ENCODE data around the gene CRYBG3. TPM values are rescaled to one million over a fixed set of nuclear protein-coding genes. Genes with fewer than 3 reads are reported as not detected.

CRYBG3 gene
- total and polyA plus RNA-seq, 2 donors from 2014 or later, result 3.1 to 20.7 TPM

- no peaks in the 10 kb centered on the region for H3K27me3 ChIP-seq (ENCODE audit: control insufficient read depth, insufficient read depth, low read length)
- H3K9me3 ChIP-seq (ENCODE audit: control insufficient read depth in 2 of 3, insufficient read depth in 1 of 3, low read length in 3 of 3), result no peaks in the 10 kb centered on the region
- no peak overlapping the region for H3K9ac ChIP-seq (ENCODE audit: low read length in 3 of 3)
- H3K36me3 ChIP-seq (ENCODE audit: control insufficient read depth in 2 of 3, insufficient read depth in 3 of 3, low read length in 3 of 3), result no peaks in the 10 kb centered on the region
- TF ChIP-seq CTCF (IDR thresholded peaks at IDR 0.05; ENCODE audit: borderline replicate concordance, extremely low read depth, insufficient read depth), result no peak
- intact Hi-C loops (cut with DNase I), result no loop called here
- no peak overlapping the region for H3K4me3 ChIP-seq (ENCODE audit: low read length in 3 of 3)
- H3K27ac ChIP-seq (ENCODE audit: low read depth in 2 of 2, low read length in 2 of 2), result no peak overlapping the region
- DNase-seq (no peak), FAIRE-seq (no peak)
- H3K4me1 ChIP-seq (ENCODE audit: control insufficient read depth in 2 of 3, insufficient read depth in 2 of 3, low read depth in 1 of 3, low read length in 3 of 3), result no peaks in the 10 kb centered on the region
Observed at GRCh38 chr3:97994328-97994945, 172.6 kb downstream of the CRYBG3 start.

Other genes starting within 250 kb of the CRYBG3 start
- 10.7 TPM for gene ARL6, start 57.3 kb upstream of the CRYBG3 start, total RNA-seq
- 7.8 TPM for gene ARL6, start 57.3 kb upstream of the CRYBG3 start, polyA plus RNA-seq (ENCODE audit: insufficient read depth, low read depth, low replicate concordance)
- gene RIOX2, start 150.4 kb downstream of the CRYBG3 start, total RNA-seq, result 26.7 TPM
- gene RIOX2, start 150.4 kb downstream of the CRYBG3 start, polyA plus RNA-seq (ENCODE audit: insufficient read depth, low read depth, low replicate concordance), result 19.8 TPM
- not detected for gene GABRR3, start 213.3 kb downstream of the CRYBG3 start, total RNA-seq
- not detected for gene GABRR3, start 213.3 kb downstream of the CRYBG3 start, polyA plus RNA-seq (ENCODE audit: insufficient read depth, low read depth, low replicate concordance)

Measured in kidney (tissue), 14 donors.